ENCODE results near the gene C1orf74. TPM values are rescaled to one million over a fixed set of nuclear protein-coding genes. Genes with fewer than 3 reads are reported as not detected.

C1orf74 gene
- total RNA-seq, 1 experiment from 2014 or later: 5.7 TPM

GRCh38 chr1:209827384-209828262, 43.3 kb upstream of the C1orf74 start, which contains the start of gene UTP25:
Gene UTP25 (plus strand): TSS chr1:209827972. CDS start chr1:209828064, 92 bp downstream.
- intact Hi-C loops (cut with micrococcal nuclease): loop anchor here (2.0 to 10.0 kb wide), 2 partner anchors 43 to 407 kb away; partner anchors contain the start of genes C1orf74 and SERTAD4
- H3K4me3 ChIP-seq (ENCODE audit: low read length): peak within 1 kb of the TSS; percentile 83
- TF ChIP-seq EZH2phosphoT487 (IDR thresholded peaks at IDR 0.05; ENCODE audit: borderline replicate concordance, low read length) (no peak), CTCF (conservative IDR thresholded peaks at IDR 0.05; ENCODE audit: low read depth, low read length) (peak; percentile 81)
- peaks cover 43% of the 10 kb centered on the region for H3K79me2 ChIP-seq (ENCODE audit: low read length)
- peak within 1 kb of the TSS; percentile 75 for H2AFZ ChIP-seq (ENCODE audit: low read length)
- H3K9me3 ChIP-seq (ENCODE audit: low read length): no peaks in the 10 kb centered on the region
- H3K36me3 ChIP-seq (ENCODE audit: low read depth, low read length): peaks cover 18% of the 10 kb centered on the region
- H3K27ac ChIP-seq (ENCODE audit: low read length): peak within 1 kb of the TSS; percentile 95
- H3K4me1 ChIP-seq (ENCODE audit: insufficient read depth, low read length): peaks cover 80% of the 10 kb centered on the region
- no peaks in the 10 kb centered on the region for H3K9me2 ChIP-seq (replicated peaks; ENCODE audit: low read length)
- peak within 1 kb of the TSS; percentile 81 for H3K4me2 ChIP-seq (ENCODE audit: low read length)
- ChIA-PET CTCF (interaction anchor here (0.6 to 0.7 kb wide), 2 partner anchors 152 to 172 kb away, joined by 4 read pairs; no protein-coding TSS in a partner anchor), POLR2A (ENCODE audit: unreplicated experiment) (interaction anchor here (0.5 to 0.6 kb wide), 2 partner anchors 19 to 69 kb away, joined by 3 to 4 read pairs; no protein-coding TSS in a partner anchor)
- H3K9ac ChIP-seq (ENCODE audit: low read length): peak within 1 kb of the TSS; percentile 89
- ATAC-seq (peak; percentile 28), DNase-seq (peak; percentile 99)
- peaks cover 12% of the 10 kb centered on the region for H3F3A ChIP-seq (ENCODE audit: low read length, unreplicated experiment)
- BruUV-seq (replicated peaks): TSS peak; percentile 73
- H3K27me3 ChIP-seq (ENCODE audit: low read length): no peaks in the 10 kb centered on the region
- no peaks in the 10 kb centered on the region for H4K20me1 ChIP-seq (ENCODE audit: low read length)

DNA sequence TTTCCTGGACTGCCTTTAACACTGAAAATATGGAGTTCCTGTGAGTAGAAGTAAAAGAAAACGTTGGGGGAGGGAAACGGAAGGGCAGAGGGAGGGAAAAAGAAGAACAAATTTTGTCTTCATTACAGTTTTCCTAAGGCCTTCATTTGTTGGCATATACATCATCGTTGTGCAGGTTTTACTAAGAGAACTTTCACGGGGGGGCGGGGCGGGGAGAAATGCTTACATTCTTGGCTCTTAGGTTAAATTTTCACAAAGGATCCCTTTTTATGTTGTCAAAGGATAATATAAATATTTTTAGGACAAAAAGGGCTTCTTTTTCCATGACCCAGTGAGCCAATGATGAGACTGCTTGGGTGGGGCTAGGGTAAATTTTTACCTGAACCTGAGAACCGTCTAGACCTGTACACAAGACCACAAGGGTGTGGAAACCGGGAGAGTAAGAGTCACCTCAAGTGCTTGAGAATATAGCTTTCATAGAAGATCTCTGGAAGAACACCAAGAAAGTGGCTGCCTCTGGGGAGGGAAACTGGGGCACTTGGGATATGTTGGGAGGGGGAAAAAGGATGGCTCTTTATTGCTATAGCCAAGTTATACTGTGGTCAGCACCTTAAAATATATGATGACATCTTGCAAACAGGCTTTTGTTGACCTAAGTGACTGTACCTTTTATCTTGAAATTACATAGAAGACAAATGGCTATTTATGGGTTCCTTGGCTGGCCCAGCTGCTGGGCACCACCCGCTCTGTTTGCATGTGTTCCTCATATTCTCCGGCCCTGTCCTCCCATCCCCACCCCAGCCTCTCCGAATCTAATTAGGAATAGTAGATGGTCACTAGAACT, 41.5 kb upstream of the C1orf74 start:
- POLR2A ChIA-PET (ENCODE audit: unreplicated experiment): no interaction called here
- Histone ChIP-seq H3K4me2 (ENCODE audit: low read length) (peak overlapping the region; percentile 81), H3K9me2 (replicated peaks; ENCODE audit: low read length) (no peaks in the 10 kb centered on the region), H3K36me3 (ENCODE audit: low read depth, low read length) (peaks cover 4% of the 10 kb centered on the region), H3K79me2 (ENCODE audit: low read length) (peaks cover 28% of the 10 kb centered on the region), H3K9me3 (ENCODE audit: low read length) (no peaks in the 10 kb centered on the region), H2AFZ (ENCODE audit: low read length) (peak overlapping the region; percentile 11; the same call in 1 of the 2 replicates), H4K20me1 (ENCODE audit: low read length) (no peaks in the 10 kb centered on the region), H3K27me3 (ENCODE audit: low read length) (no peaks in the 10 kb centered on the region), H3K27ac (ENCODE audit: low read length) (peak overlapping the region; percentile 95), H3F3A (ENCODE audit: low read length, unreplicated experiment) (peaks cover 12% of the 10 kb centered on the region), H3K9ac (ENCODE audit: low read length) (peak overlapping the region; percentile 89), H3K4me1 (ENCODE audit: insufficient read depth, low read length) (peaks cover 73% of the 10 kb centered on the region), H3K4me3 (ENCODE audit: low read length) (peak overlapping the region; percentile 49)
- CTCF ChIA-PET: interaction anchor here (0.5 to 1.3 kb wide), 4 partner anchors 14 to 1863 kb away, joined by 3 to 9 read pairs (median 4); no protein-coding TSS in a partner anchor
- intact Hi-C loops (cut with micrococcal nuclease): loop anchor here (2.0 to 10.0 kb wide), 2 partner anchors 41 to 409 kb away; partner anchors contain the start of genes C1orf74 and SERTAD4
- ATAC-seq: peak; percentile 61
- DNase-seq: peak; percentile 96
- no TSS peak for BruUV-seq (replicated peaks)
- TF ChIP-seq CTCF (conservative IDR thresholded peaks at IDR 0.05; ENCODE audit: low read depth, low read length): no peak
- no peak for TF ChIP-seq EZH2 (IDR thresholded peaks at IDR 0.05; ENCODE audit: low read length, unreplicated experiment)
- TF ChIP-seq EZH2phosphoT487 (IDR thresholded peaks at IDR 0.05; ENCODE audit: borderline replicate concordance, low read length): no peak

All from PC-3 (cell line).